ENCODE results near the gene DNM3. TPM values are rescaled to one million over a fixed set of nuclear protein-coding genes. Genes with fewer than 3 reads are reported as not detected.
A peak's percentile ranks its signal among the peaks of the same experiment; 100 is the strongest.

DNM3 gene
- total RNA-seq, 1 donor from 2014 or later = 1.1 TPM

DNA sequence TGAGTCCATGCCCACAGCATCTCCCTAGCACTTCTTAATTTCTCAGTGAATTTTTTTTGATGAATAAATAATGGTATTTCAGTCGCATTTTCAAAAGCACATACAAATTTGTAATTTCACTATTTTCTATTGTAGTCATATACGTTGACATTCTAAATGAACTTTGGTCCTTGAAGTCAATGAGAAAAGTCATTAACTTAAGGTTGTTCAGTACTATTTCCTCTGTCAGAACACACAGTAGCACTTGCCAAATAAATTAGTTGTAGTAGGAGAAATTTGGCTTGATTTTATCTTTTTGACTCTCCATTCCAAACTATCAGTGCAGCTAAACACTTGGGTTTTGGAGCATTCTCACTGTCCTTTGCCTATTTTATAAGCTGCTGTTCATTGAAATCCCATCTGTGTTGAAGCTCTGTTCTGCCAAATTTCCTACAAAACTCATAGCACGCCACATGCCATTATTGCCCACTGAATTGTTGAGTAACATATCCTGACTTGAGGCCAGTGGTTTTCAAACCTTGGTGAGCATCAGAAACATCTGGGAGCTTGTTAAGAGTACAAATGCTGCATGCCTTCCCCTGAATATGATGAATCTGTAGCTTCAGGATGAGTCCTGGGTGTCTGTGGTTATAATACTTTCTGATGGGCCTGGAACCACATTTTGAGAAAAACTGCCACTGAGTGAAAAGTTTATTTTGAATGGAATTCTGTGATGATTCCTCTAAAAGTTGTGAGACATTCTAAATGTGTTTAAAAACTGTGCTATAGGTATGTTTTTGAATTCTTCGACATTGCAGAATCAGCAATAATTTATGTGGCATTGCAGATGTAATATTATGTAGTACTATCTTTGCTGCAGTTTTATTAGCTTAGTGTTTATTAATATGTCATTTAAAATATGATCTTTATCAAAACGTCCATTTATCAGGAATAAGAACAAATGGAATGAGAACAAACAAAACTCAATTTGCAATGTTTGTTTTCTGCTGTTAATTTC is 78.9 kb downstream of the DNM3 start:
- no peak overlapping the region for H3K9ac ChIP-seq
- H3K27me3 Mint-ChIP-seq (ENCODE audit: insufficient read depth, low read depth) = no peaks in the 10 kb centered on the region
- H3K79me2 ChIP-seq (ENCODE audit: low read depth) = no peaks in the 10 kb centered on the region
- no peak overlapping the region for H3K4me3 ChIP-seq
- H3K27me3 ChIP-seq = no peaks in the 10 kb centered on the region
- peaks cover 7% of the 10 kb centered on the region for H3K4me1 ChIP-seq
- no peaks in the 10 kb centered on the region for H3K36me3 Mint-ChIP-seq
- H3K27ac Mint-ChIP-seq = no peak overlapping the region
- no peaks in the 10 kb centered on the region for H3F3A ChIP-seq (ENCODE audit: low read depth)
- H3K4me1 Mint-ChIP-seq = peaks cover 9% of the 10 kb centered on the region
- no peak overlapping the region for H3K4me3 Mint-ChIP-seq
- no peaks in the 10 kb centered on the region for H3K9me3 Mint-ChIP-seq
- no peak overlapping the region for H3K27ac ChIP-seq
- H2AFZ ChIP-seq (replicated peaks) = no peak overlapping the region
- TF ChIP-seq EZH2phosphoT487 (IDR thresholded peaks at IDR 0.05) (no peak), EZH2 (IDR thresholded peaks at IDR 0.05) (no peak)
- TF ChIP-seq, protein P1, sequence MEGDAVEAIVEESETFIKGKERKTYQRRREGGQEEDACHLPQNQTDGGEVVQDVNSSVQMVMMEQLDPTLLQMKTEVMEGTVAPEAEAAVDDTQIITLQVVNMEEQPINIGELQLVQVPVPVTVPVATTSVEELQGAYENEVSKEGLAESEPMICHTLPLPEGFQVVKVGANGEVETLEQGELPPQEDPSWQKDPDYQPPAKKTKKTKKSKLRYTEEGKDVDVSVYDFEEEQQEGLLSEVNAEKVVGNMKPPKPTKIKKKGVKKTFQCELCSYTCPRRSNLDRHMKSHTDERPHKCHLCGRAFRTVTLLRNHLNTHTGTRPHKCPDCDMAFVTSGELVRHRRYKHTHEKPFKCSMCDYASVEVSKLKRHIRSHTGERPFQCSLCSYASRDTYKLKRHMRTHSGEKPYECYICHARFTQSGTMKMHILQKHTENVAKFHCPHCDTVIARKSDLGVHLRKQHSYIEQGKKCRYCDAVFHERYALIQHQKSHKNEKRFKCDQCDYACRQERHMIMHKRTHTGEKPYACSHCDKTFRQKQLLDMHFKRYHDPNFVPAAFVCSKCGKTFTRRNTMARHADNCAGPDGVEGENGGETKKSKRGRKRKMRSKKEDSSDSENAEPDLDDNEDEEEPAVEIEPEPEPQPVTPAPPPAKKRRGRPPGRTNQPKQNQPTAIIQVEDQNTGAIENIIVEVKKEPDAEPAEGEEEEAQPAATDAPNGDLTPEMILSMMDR (IDR thresholded peaks at IDR 0.05) = no peak
- no peaks in the 10 kb centered on the region for H4K20me1 ChIP-seq (ENCODE audit: low read depth)
- H3K4me2 ChIP-seq = no peak overlapping the region
- no peaks in the 10 kb centered on the region for H3K9me3 ChIP-seq (ENCODE audit: low read depth)
- H3K36me3 ChIP-seq = no peaks in the 10 kb centered on the region
- no peak for DNase-seq (ENCODE audit: low spot score)

DNA sequence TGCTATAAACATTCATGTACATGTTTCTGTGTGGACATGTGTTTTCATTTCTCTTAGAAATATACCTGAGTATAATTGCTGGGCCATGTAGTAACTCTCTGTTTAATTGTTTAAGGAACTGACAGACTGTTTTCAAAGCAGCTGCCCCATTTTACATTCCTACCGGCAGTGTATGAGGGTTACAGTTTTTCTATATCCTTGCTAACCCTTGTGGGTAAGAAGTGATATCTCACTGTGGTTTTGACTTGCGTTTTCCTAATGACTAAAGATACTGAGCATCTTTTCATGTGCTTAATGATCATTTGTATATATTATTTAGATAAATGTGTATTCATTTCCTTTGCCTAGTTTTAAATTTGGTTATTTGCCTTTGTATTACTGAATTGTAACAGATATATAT is 81.7 kb downstream of the DNM3 start:
- Histone ChIP-seq H3K4me1 (peaks cover 7% of the 10 kb centered on the region), H3K4me2 (no peak overlapping the region), H3K27me3 (no peaks in the 10 kb centered on the region), H3K79me2 (ENCODE audit: low read depth) (no peaks in the 10 kb centered on the region), H2AFZ (replicated peaks) (no peak overlapping the region), H3K9ac (no peak overlapping the region), H3K36me3 (no peaks in the 10 kb centered on the region), H3K9me3 (ENCODE audit: low read depth) (no peaks in the 10 kb centered on the region), H3F3A (ENCODE audit: low read depth) (no peaks in the 10 kb centered on the region), H3K4me3 (no peak overlapping the region), H4K20me1 (ENCODE audit: low read depth) (no peaks in the 10 kb centered on the region), H3K27ac (no peak overlapping the region)
- H3K4me3 Mint-ChIP-seq = no peak overlapping the region
- DNase-seq (ENCODE audit: low spot score) = no peak
- H3K9me3 Mint-ChIP-seq = no peaks in the 10 kb centered on the region
- H3K4me1 Mint-ChIP-seq = peaks cover 9% of the 10 kb centered on the region
- no peaks in the 10 kb centered on the region for H3K36me3 Mint-ChIP-seq
- peaks cover 3% of the 10 kb centered on the region for H3K27me3 Mint-ChIP-seq (ENCODE audit: insufficient read depth, low read depth)
- no peak overlapping the region for H3K27ac Mint-ChIP-seq
- TF ChIP-seq, protein P1 (IDR thresholded peaks at IDR 0.05) = no peak
- no peak for TF ChIP-seq EZH2 (IDR thresholded peaks at IDR 0.05)
- no peak for TF ChIP-seq EZH2phosphoT487 (IDR thresholded peaks at IDR 0.05)

DNA sequence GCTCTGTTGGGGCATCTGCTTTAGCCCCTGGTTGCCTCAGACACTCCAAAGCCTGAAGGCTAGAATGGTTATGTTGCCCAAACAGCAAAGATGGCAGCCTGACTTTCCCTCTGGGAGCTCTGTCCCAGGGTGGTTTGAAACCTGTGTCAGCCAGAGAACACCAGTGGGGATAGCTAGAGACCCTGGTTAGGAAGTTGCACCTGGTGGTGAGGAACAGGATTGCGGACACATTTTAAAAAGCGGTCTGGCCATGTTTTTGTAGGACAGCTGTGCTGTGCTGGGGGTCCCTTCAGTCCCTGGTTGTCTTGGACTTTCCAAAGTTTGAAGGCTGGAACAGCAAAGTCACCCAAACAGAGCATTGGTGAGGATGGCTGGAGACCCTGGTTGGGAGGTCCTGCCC is 87.8 kb downstream of the DNM3 start:
- TF ChIP-seq EZH2 (IDR thresholded peaks at IDR 0.05) (no peak), EZH2phosphoT487 (IDR thresholded peaks at IDR 0.05) (no peak)
- TF ChIP-seq, protein P1 (IDR thresholded peaks at IDR 0.05) = peak; percentile 26
- H3K27ac ChIP-seq = no peak overlapping the region
- Mint-ChIP-seq H3K27me3 (ENCODE audit: insufficient read depth, low read depth) (peaks cover 4% of the 10 kb centered on the region), H3K4me3 (no peak overlapping the region), H3K9me3 (no peaks in the 10 kb centered on the region), H3K27ac (no peak overlapping the region), H3K4me1 (no peaks in the 10 kb centered on the region), H3K36me3 (no peaks in the 10 kb centered on the region)
- no peak overlapping the region for H3K4me2 ChIP-seq
- no peak for DNase-seq (ENCODE audit: low spot score)
- no peaks in the 10 kb centered on the region for H3K79me2 ChIP-seq (ENCODE audit: low read depth)
- H3F3A ChIP-seq (ENCODE audit: low read depth) = no peaks in the 10 kb centered on the region
- H3K36me3 ChIP-seq = no peaks in the 10 kb centered on the region
- H4K20me1 ChIP-seq (ENCODE audit: low read depth) = no peaks in the 10 kb centered on the region
- H3K4me3 ChIP-seq = no peak overlapping the region
- no peaks in the 10 kb centered on the region for H3K9me3 ChIP-seq (ENCODE audit: low read depth)
- H3K9ac ChIP-seq = no peak overlapping the region
- no peaks in the 10 kb centered on the region for H3K27me3 ChIP-seq
- H3K4me1 ChIP-seq = no peaks in the 10 kb centered on the region
- H2AFZ ChIP-seq (replicated peaks) = no peak overlapping the region

Data from neural progenitor cell (in vitro differentiated cells).